Stimulated activated CD8-positive, alpha-beta memory T cell treated with anti-CD3 and anti-CD28 coated beads, Interleukin-15, amount 100 ng/mL, for 24 hours (primary cell): ENCODE measurements around the gene TANK.
"Not testable (repeated sequence)": the region's sequence is repeated elsewhere in the genome, so short reads cannot be mapped to it uniquely, and the experiment has no call there.

Source experiments
- DNase-seq: peaks from one replicate; pipeline ENCODE4 v3.0.0-alpha.2; 2020; ENCODE audit warnings: low read depth

Gene TANK

GRCh38 chr2:161273038-161273760, 113.0 kb downstream of the TANK start:
- DNase-seq: no peak

GRCh38 chr2:161278564-161279229, 118.5 kb downstream of the TANK start:
- DNase-seq: not testable (repeated sequence)

- DNase-seq: not testable (repeated sequence)
These were observed 119.1 kb downstream of the TANK start for GRCh38 chr2:161279230-161279815.

- DNase-seq: not testable (repeated sequence)
These were observed 120.7 kb downstream of the TANK start for GRCh38 chr2:161280906-161281323.

GRCh38 chr2:161281615-161282310, 121.5 kb downstream of the TANK start:
- not testable (repeated sequence) for DNase-seq

GRCh38 chr2:161282311-161282644, 122.0 kb downstream of the TANK start:
- not testable (repeated sequence) for DNase-seq

GRCh38 chr2:161283926-161284325, 123.7 kb downstream of the TANK start:
- DNase-seq: no peak
